Myocyte (in vitro differentiated cells): ENCODE measurements around the gene VPS13D. TPM values are rescaled to one million over a fixed set of nuclear protein-coding genes. Genes with fewer than 3 reads are reported as not detected.

ENCODE experiments used
- DNase-seq: peaks from one replicate; pipeline ENCODE4 v3.0.0-alpha.2; 2012; ENCODE audit warnings: low read depth
- total RNA-seq: library from RNA; depleted of rRNA; stranded (reverse); fragments of >200 nt; gene quantifications from 2 replicates; pipeline ENCODE4 v1.2.3, GENCODE V29; 2014

The VPS13D gene
- total RNA-seq, 1 donor from 2014 or later: 23.0 TPM

DNA sequence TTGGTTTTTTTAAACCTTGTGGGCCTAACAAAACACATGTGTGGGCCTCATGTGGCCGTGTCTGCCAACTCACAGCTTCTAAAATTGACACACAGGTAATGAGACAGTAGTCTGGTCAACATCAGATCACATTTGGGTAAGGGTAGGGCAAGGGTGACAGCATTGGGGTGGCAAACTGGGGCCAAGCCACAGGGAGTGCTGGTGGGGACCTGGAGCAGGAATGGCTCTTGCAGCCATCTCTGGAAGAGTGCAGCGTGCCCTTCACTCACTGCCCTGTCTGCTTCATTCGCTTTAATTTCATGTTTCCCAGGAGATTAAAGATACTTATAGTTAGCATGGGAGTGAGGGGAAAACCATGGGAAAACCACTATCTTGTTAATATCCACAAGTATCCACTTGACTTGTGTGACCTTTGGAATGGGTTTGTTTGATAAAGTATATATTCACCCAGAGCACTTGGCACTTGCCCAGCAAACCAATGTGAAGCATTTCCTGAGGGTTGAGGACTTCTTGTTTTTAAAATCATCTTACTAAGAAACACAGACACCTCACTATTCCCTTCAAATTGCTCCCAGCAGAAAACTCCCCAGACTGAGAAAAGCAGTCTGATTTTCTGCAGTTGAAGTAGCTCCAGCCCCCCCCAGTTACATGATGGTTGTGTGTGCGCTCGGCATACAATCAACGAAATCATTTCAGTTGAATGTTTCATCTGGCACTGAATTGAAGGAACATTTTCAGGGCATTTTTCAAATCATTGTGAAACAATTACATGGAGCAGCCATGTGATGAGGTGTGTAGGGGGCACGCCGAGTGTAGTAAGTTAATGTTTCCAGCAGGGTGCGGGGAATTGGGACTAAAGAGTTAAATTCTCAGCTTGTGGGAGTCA lies 175.7 kb downstream of the VPS13D start:
- DNase-seq: no peak

DNA sequence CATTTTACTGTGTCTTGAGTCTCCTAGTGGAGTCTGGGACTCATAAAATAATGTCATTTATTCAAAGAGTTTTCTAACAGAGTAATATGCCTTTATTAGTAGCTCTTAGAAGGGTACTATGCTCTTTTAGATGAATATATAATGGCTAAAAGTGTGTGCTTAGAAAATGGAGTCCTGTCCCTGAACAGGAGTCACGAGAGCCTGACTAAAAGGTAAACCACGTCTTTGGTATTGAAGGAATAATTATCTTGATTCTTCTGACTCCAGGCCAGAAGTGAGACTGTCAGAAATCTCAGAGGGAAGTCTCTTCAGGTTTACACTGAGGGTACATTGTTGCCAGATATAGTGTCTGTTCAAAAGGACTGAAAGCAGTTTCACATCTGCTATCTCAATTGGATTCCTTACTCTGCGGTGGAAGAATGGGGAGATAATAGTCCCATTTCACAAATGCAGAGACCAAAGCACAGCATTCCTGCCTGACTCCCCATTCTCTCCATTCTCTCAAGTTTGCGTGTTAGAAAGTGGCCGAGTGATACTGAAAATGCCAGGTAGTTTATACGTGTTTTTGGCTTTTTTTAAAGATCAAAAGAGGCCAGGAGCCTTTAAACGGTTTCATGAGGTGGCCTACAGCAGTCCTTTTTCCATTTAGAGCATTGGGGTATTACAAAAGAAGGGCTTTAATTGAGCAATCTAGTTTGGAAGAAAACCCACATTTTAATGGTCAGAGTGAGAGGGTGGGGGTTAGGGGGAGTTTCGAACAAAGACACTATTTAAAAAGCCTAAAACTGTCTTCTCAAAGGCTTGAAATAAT lies 176.6 kb downstream of the VPS13D start:
- no peak for DNase-seq

GRCh38 chr1:12407050-12407961 lies 177.5 kb downstream of the VPS13D start:
- DNase-seq: peak; percentile 51

DNA sequence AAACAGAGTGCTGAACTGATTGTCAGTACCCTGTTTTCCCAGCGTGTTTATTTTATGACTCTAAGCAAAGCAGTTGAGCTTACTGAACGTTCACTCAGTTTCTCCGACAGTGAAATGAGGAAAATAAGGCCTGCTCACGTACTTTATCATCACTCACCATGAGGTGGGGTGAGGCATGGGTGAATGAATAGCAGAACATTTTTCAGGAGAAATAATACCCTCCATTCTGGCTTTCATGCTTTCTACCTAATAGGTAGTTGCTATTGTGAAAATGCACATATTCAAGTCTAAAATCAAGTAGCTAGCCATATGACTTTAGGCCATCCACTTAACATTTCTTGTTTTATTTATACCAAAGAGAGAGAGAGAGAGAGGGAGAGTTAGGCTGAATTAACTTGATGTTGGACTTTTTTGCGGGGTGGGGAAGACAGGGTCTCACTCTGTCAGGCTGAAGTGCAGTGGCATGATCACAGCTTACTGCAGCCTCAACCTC lies 178.2 kb downstream of the VPS13D start:
- no peak for DNase-seq

GRCh38 chr1:12408662-12409061 lies 178.8 kb downstream of the VPS13D start:
- no peak for DNase-seq

- DNase-seq: peak; percentile 3
These were observed 179.9 kb downstream of the VPS13D start for GRCh38 chr1:12409681-12410080.

- no peak for DNase-seq
These were observed 180.5 kb downstream of the VPS13D start for GRCh38 chr1:12410351-12410750.

- no peak for DNase-seq
These were observed 181.3 kb downstream of the VPS13D start for GRCh38 chr1:12411098-12411497.

DNA sequence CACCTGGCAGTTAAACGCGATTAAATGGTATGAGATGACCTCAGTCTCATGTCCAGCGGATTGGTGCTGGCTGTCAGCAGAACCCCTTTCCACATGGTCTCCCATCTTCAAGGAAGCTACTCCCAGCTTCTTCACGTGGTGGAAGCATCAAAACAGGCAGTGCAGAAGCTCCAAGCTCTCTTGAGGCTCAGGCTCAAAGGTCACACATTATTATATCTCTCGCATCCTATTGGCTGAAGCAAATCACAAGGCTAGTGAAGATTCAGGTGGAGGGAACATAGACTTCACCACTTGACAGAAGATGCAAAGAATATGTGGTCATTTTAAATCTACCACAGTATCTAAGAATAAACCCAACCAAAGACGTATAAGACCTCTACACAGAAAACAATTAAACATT lies 181.9 kb downstream of the VPS13D start:
- DNase-seq: no peak

DNA sequence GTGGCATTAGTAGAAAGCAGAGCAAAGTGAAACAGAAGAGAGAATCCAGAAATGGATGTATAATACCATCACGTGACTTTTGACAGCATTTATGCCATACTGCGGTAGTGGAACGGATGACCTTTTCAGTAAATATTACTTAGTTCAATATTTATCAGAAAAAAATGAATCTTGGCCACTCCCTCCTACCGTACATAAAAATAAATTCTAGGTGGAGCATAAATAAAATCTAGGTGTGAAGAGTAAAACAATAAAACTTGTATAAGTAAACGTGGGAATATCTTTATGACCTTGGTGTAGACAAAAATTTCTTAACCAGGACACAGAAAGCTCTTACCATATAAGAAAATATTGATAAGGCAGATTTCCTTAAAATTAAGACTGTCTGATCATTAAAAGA lies 182.6 kb downstream of the VPS13D start:
- no peak for DNase-seq

DNA sequence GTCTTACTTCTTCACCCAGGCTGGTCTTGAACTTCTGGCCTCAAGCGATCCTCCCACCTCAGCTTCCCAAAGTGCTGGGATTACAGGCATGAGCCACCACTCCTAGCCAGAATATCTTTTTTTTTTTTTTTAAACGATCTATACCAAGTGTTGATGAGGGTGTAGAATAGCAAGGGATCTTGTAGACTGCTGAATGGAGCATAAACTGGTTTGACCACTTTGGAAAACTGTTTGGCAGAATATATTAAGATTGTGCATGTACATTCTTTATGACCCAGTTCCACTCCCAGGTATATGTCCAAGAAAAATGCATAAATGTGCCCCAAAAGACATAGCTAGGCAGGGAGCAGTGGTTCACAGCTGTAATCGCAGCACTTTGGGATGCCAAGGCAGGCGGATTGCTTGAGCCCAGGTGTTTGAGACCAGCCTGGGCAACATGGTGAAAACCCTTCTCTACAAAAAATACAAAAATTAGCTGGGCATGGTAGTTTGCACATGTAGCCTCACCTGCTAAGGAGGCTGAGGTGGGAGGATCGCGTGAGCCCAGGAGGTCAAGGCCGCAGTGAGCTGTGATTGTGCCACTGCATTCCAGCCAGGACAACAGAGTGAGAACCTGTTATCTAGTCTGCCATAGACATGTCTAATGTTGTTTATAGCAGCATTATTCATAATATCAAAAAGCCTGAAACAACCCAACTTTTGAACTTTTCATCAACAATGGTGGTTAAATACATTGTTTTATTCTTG lies 184.0 kb downstream of the VPS13D start:
- no peak for DNase-seq

DNA sequence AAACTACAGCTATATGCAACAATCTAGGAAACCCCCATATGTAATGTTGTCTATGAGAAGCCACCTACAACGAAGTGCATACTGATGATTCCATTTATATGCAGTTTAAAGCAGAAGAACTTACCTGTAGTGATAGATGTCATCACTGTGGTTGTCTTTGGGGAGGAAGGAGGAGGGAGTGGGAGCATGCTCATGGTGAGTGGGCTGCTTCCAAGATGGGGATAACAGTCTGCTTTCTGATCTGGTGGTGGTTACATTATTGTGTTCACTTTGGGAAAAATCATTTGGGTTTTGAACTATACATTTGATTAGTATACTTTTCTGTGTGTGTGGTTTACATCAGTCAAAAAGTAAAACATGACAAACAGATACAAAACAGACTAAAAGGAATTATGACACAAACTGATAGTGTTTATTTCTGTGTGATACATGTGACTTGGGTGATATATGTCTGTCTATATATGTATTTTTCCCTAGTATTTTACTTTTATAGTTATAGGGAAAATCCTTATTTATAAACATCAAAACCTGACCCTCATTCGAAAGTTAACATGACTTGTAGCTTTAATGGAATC lies 184.7 kb downstream of the VPS13D start:
- DNase-seq: no peak

DNA sequence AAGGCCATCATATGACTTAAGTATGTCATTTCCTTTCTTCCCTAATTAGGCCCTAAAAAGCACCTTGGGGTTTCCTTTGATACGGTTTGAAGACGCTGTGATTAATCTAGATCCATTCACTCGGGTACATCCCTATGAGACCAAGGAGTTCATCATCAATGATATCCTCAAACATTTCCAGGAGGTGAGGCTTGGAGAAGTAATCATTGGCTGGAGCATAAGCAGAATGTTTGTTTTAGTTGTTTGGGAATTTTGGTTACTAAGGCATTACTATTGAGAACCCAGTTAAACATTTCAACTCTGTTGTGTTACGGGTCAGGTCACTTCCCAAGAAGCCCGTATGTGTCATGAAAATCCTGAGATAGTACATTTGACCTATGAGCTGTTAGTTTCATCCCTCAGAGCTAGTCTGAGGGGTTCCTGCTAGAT lies 185.2 kb downstream of the VPS13D start:
- DNase-seq: no peak

- DNase-seq: no peak
These were observed 186.3 kb downstream of the VPS13D start for GRCh38 chr1:12416101-12416500.

GRCh38 chr1:12416744-12417143 lies 186.9 kb downstream of the VPS13D start:
- no peak for DNase-seq

DNA sequence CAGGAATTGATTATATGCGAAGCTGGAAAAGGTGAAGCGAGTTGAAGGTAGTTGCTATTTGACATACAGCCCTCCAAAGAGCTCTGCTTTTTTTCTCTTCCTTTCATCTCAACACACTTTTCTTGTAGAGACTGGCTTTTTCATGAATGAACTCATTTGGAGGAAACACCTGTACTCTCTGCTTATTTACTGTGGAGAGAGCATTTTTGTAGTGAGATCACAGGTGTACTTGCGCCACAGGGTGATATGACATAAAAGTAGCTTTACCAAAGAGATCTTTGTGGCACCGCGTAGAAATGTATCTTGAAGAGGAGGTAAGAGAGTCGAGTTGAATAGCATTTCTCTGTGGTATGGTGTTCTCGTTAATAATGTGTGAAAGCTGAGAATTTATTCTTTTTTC lies 187.6 kb downstream of the VPS13D start:
- no peak for DNase-seq

GRCh38 chr1:12420171-12420570 lies 190.3 kb downstream of the VPS13D start:
- no peak for DNase-seq

GRCh38 chr1:12422488-12422887 lies 192.7 kb downstream of the VPS13D start:
- no peak for DNase-seq

- peak; percentile 10 for DNase-seq
These were observed 194.3 kb downstream of the VPS13D start for GRCh38 chr1:12424087-12424529.

DNA sequence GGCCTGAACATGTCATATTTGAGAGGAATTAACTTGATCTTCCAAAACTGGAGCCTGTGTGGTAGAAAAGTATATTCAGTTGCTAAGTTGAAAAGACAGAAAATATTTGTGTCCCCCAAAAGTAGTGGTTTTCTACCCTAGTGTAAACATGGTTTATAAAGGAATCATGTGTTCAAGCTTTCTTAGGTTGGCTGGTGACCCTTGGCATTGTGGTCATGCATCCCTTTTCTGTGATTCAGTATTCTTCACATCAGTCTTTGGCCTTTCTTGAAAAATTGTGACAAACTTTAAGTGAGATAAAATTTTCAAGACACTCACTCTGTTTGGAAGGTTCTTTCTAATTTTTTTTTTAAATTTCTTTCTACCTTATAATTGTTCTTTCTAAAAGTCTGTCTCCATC lies 195.0 kb downstream of the VPS13D start:
- DNase-seq: no peak
